GM04504 (cell line): ENCODE results near the gene DUSP6.
A peak's percentile ranks its signal among the peaks of the same experiment; 100 is the strongest.
"Not testable (repeated sequence)": the region's sequence is repeated elsewhere in the genome, so short reads cannot be mapped to it uniquely, and the experiment has no call there.

Experiments
- DNase-seq: peaks from one replicate; pipeline ENCODE4 v3.0.0-alpha.2; 2012; ENCODE audit warnings: low read depth

DUSP6 gene

GRCh38 chr12:89351489-89352241 is 636 bp downstream of the DUSP6 start:
- no peak for DNase-seq

- DNase-seq = no peak
Observed at GRCh38 chr12:89350630-89351488, 1.4 kb downstream of the DUSP6 start.

- DNase-seq = no peak
Observed at GRCh38 chr12:89350260-89350629, 2.1 kb downstream of the DUSP6 start.

GRCh38 chr12:89349814-89350213 is 2.5 kb downstream of the DUSP6 start:
- peak; percentile 51 for DNase-seq

GRCh38 chr12:89348894-89349699 is 3.2 kb downstream of the DUSP6 start:
- DNase-seq = no peak

- no peak for DNase-seq
Observed at GRCh38 chr12:89347325-89347829, 4.9 kb downstream of the DUSP6 start.

- no peak for DNase-seq
Observed at GRCh38 chr12:89346741-89347324, 5.5 kb downstream of the DUSP6 start.

- no peak for DNase-seq
Observed at GRCh38 chr12:89345830-89346740, 6.2 kb downstream of the DUSP6 start.

- DNase-seq = no peak
Observed at GRCh38 chr12:89345376-89345775, 6.9 kb downstream of the DUSP6 start.

- DNase-seq = no peak
Observed at GRCh38 chr12:89344862-89345202, 7.5 kb downstream of the DUSP6 start.

GRCh38 chr12:89344043-89344861 is 8.0 kb downstream of the DUSP6 start:
- no peak for DNase-seq

- peak; percentile 34 for DNase-seq
Observed at GRCh38 chr12:89343127-89343526, 9.2 kb downstream of the DUSP6 start.

- no peak for DNase-seq
Observed at GRCh38 chr12:89340861-89341260, 11.4 kb downstream of the DUSP6 start.

GRCh38 chr12:89339526-89339925 is 12.8 kb downstream of the DUSP6 start:
- no peak for DNase-seq

- not testable (repeated sequence) for DNase-seq
Observed at GRCh38 chr12:89337136-89337535, 15.2 kb downstream of the DUSP6 start.

GRCh38 chr12:89335452-89336244 is 16.7 kb downstream of the DUSP6 start:
- DNase-seq = no peak

- DNase-seq = no peak
Observed at GRCh38 chr12:89334548-89335169, 17.6 kb downstream of the DUSP6 start.

- no peak for DNase-seq
Observed at GRCh38 chr12:89333564-89334252, 18.6 kb downstream of the DUSP6 start.
